Measurements from ENCODE around the gene PRKCA. TPM values are rescaled to one million over a fixed set of nuclear protein-coding genes. Genes with fewer than 3 reads are reported as not detected.
A peak's percentile ranks its signal among the peaks of the same experiment; 100 is the strongest.

PRKCA gene
- total RNA-seq, 1 donor from 2014 or later, result 4.7 TPM

- DNase-seq (ENCODE audit: low read depth) (no peak), FAIRE-seq (no peak)
- H3K4me3 ChIP-seq (ENCODE audit: low read depth, low read length), result no peak overlapping the region
- H3K36me3 ChIP-seq (ENCODE audit: control insufficient read depth, insufficient read depth, low read length), result no peaks in the 10 kb centered on the region
- TF ChIP-seq CTCF (IDR thresholded peaks at IDR 0.05; ENCODE audit: insufficient read depth, low read length, severe bottlenecking), result no peak
- H3K27me3 ChIP-seq (ENCODE audit: control insufficient read depth, insufficient read depth, low read length), result no peaks in the 10 kb centered on the region
Observed at GRCh38 chr17:66678827-66679226, 376.4 kb downstream of the PRKCA start.

- H3K27me3 ChIP-seq (ENCODE audit: control insufficient read depth, insufficient read depth, low read length), result no peaks in the 10 kb centered on the region
- TF ChIP-seq CTCF (IDR thresholded peaks at IDR 0.05; ENCODE audit: insufficient read depth, low read length, severe bottlenecking), result no peak
- DNase-seq (ENCODE audit: low read depth) (no peak), FAIRE-seq (no peak)
- H3K4me3 ChIP-seq (ENCODE audit: low read depth, low read length), result no peak overlapping the region
- H3K36me3 ChIP-seq (ENCODE audit: control insufficient read depth, insufficient read depth, low read length), result no peaks in the 10 kb centered on the region
Observed at GRCh38 chr17:66679631-66680517, 377.5 kb downstream of the PRKCA start.

- no peak for FAIRE-seq
- no peak for DNase-seq (ENCODE audit: low read depth)
- Histone ChIP-seq H3K36me3 (ENCODE audit: control insufficient read depth, insufficient read depth, low read length) (no peaks in the 10 kb centered on the region), H3K4me3 (ENCODE audit: low read depth, low read length) (no peak overlapping the region), H3K27me3 (ENCODE audit: control insufficient read depth, insufficient read depth, low read length) (no peaks in the 10 kb centered on the region)
- TF ChIP-seq CTCF (IDR thresholded peaks at IDR 0.05; ENCODE audit: insufficient read depth, low read length, severe bottlenecking), result no peak
Observed at GRCh38 chr17:66682283-66682682, 379.9 kb downstream of the PRKCA start.

- no peak for FAIRE-seq
- H3K4me3 ChIP-seq (ENCODE audit: low read depth, low read length), result no peak overlapping the region
- no peak for TF ChIP-seq CTCF (IDR thresholded peaks at IDR 0.05; ENCODE audit: insufficient read depth, low read length, severe bottlenecking)
- no peaks in the 10 kb centered on the region for H3K27me3 ChIP-seq (ENCODE audit: control insufficient read depth, insufficient read depth, low read length)
- peak; percentile 53 for DNase-seq (ENCODE audit: low read depth)
- no peaks in the 10 kb centered on the region for H3K36me3 ChIP-seq (ENCODE audit: control insufficient read depth, insufficient read depth, low read length)
Observed at GRCh38 chr17:66684261-66684660, 381.8 kb downstream of the PRKCA start.

GRCh38 chr17:66684731-66685130, 382.3 kb downstream of the PRKCA start:
- TF ChIP-seq CTCF (IDR thresholded peaks at IDR 0.05; ENCODE audit: insufficient read depth, low read length, severe bottlenecking), result no peak
- DNase-seq (ENCODE audit: low read depth), result no peak
- no peaks in the 10 kb centered on the region for H3K27me3 ChIP-seq (ENCODE audit: control insufficient read depth, insufficient read depth, low read length)
- no peak overlapping the region for H3K4me3 ChIP-seq (ENCODE audit: low read depth, low read length)
- H3K36me3 ChIP-seq (ENCODE audit: control insufficient read depth, insufficient read depth, low read length), result no peaks in the 10 kb centered on the region
- FAIRE-seq, result no peak
